GM03348 (cell line): ENCODE data around the gene MED29.
A peak's percentile ranks its signal among the peaks of the same experiment; 100 is the strongest.

Experiments used
- DNase-seq: peaks from one replicate; pipeline ENCODE4 v3.0.0; 2012; ENCODE audit warnings: low spot score

Gene MED29

DNA sequence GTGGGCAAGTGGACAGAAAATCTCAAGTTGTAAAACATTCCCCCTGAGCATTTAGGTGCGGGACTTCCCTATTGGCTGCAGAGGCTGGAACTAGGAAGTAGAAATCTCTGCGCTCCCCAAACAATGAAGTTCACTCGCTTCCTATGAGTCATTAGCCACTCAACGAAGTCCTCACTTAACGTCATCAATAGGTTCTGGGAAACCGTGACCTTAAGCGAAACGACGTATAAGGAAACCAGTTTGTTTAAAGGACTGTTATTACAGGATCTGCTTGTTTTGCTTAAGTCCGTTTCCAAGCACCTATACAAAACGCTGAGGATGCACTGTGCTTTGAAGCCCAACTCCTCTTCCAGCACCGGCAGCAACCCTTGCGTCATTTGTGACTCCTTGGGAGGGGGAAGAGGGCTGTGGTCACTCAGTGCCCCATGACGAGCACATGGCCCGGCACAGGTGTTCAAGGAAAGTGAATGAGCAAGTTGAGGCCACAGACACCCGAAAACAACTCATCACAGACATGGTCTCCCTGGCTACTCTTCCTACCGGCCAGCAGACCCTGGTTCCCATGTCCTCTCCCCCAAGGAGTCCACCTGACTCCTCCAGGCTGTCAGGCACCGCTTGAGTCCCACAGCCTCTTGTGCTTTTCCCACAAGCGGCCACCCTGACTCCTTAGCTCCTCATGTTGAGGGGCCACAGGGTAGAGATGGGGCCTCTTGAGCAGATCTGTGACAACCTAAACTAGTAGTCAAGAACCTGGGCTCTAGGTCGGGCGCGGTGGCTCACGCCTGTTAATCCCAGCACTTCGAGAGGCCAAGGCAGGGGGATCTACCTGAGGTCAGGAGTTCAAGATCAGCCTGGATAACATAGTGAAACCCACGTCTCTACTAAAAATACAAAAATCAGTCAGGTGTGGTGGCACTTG, 39.8 kb downstream of the MED29 start:
- no peak for DNase-seq

DNA sequence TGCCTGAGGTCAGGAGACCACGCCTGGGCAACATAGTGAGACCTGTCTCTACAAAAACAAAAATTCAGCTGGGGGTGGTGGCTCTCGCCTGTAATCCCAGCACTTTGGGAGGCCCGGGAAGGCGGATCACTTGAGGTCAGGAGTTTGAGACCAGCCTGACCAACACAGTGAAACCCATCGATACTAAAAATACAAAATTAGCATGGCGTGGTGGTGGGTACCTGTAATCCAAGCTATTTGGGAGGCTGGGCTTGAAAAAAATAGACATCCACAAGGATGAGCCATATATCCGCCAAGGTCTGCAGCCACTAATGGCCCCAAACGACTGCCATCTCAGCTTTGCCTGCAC, 41.5 kb downstream of the MED29 start:
- no peak for DNase-seq

DNA sequence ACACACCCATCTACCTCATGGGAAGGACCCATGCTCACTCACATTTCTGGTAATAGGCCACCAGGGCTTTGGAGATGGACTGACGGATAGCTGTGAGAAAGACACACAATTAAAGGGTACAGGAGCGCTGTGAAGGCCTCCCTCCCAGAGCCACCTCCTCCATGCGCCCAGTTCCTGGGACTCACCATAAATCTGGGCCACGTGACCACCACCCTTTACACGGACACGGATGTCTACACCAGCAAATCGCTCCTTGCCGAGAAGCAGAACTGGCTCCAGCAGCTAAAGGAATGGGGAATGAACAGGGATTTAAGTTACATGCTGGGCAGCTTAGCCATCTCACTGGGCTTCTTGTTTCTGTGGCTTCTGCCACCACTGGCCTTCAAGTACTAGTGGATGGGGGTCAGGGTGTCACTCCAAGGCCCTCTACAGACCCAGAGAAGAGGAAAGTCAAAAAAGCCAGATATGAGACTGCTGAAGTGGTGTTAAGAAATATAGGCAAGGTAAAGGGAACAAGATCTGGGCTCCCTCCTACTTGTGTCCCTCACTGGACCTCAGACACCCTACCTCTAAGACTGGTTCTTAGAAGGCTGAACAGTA, 42.4 kb downstream of the MED29 start:
- no peak for DNase-seq

DNA sequence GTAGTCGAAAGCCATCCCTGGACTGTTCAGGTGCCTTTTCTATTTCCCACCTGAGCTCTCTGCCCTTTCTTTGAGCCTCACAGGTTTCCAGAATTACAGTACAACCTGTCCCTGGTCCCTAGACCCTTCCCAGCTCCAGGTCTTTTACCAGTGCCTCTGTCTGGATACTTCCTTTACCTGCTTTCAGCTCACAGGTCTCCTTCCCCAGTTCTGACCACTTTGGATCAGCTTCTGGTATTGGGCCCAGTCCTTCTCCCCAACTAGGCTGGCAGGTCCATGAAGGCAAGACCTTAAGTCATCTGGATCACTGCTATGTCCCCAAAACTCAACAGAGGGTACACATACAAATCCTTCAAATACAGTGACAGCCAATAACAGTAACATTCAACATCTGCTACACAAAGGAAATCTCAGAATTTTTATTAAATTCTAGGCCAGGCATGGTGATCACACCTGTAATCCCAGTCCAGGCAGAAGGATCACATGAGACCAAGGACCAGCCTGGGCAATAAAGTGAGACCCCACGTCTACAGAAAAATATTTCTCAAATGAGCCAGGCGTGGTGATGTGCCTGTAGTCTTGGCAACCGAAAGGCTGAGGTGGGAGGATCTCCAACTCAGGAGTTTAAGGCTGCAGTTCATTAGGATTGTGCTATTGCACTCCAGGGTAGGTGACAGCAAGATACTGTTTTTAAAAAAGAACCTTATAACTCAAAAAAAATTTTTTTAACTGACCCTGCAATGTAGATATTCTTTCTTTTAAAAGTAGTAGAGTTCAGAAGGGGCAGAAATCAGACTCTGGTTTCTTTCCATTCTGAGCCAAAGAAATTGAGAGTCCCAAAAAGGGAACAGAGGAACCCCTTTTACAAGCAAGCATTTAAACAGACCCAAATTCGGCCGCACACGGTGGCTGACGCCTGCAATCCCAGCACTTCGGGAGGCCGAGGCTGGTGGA, 43.2 kb downstream of the MED29 start:
- DNase-seq: no peak

DNA sequence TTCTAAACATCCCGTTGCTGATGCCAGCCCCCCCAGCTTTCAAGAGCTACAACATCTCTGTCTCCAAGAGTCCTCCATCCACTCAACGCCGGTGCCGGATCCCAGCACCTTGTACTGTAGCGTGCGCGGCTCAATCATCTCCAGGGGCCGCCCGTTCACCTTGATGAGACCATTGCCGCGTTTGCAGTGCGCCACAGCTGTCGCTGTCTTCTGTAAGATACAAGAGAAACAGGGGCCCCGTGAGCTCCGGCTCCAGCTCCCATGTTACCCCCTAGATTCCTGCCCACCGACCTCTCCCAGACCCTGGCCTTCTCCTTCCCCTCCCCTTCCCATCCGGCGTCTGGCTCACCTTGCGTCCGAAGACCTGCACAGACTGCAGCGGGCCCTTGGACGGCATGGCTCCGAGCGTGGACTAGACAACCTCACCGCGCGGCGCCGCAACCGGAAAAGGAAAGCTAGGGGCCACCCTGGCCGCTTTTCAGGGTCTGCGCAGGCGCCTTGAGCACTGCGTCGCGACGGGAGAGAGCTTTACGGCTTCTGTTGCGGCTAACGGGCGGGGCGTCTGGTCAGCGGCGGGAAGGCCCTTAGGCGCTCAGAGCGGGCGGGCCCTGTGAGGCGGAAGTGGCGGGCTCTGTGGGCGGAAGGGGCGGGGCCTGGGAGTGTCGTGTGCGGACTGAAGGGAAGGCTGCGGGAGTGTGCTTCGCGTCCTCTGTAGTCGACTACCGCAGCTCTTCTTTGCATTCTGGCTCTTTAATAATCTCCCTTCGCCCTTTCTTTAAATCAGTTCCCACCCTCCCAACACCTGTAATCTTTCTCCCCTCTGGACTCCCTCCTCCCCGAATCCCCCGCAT, 44.5 kb downstream of the MED29 start, which contains the start of gene RPS16:
Gene RPS16, minus strand, starts transcription at position 451 of the 851 bp plus-strand sequence. Its CDS starts 54 bp downstream, at position 397.
- DNase-seq: peak; percentile 97

DNA sequence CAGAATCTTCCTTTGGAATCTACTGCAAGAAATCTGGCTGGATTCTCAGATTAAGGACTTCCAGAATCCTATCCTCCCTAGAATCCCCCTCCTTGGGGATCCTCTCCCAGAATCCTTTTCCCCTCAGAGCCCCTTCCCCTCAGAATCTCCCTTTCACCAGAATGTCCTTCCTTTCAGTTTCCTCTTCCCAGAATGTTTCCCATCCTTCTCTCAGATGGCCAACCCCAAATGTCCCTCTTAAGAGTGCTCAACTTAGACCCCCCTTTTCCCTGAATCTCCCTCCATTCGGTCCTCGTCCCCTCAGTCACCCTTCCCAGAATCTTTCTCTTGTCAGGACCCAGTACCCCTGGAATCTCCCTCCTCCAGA, 45.2 kb downstream of the MED29 start:
- peak; percentile 14 for DNase-seq

DNA sequence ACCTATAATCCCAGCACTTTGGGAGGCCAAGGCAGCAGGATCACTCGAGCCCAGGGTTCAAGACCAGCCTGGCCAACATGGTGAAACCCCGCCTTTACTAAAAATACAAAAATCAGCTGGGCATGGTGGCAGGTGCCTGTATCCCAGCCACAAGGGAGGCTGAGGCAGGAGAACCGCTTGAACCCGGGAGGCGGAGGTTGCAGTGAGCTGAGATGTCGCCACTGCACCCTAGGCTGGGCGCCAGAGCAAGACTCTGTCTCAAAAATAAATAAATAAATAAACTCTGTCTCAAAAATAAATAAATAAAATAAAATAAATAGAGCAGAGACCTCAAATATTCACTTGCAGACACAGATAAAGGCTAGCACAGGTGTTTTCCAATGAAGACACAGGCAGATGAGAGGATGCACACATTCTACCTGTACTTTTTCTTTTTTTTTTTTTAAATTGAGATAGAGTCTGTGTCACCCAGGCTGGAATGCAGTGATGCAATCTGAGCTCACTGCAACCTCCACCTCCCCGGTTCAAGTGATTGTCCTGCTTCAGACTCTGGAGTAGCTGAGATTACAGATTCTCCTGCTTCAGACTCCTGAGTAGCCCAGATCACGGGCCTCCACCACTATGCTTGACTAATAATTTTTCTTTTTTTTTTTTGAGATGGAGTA, 47.2 kb downstream of the MED29 start:
- DNase-seq: no peak

DNA sequence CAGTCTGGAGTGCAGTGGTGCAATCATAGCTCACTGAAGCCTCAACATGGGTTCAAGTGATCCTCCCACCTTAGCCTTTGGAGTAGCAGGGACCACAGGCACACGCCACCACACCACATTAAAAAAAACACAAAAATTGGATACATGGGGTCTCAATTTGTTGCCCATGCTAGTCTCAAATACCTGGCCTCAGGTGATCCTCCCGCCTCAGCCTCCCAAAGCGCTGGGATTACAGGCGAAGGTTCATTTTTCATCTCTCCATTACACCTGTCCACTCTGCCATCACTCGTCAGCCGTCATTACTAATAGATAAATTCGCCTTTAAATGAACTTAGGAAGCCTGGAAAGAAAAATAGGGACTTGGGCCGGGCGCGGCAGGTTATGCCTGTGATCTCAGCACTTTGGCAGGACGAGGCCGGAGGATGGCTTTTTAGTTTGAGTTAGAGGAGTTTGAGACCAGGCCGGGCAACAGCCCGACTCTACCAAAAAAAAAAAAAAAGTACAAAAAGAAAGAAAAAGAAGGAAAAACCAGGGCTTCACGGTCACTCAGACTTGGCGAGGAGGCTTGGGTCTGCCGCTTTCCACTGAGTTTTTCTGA, 53.5 kb downstream of the MED29 start:
- no peak for DNase-seq

DNA sequence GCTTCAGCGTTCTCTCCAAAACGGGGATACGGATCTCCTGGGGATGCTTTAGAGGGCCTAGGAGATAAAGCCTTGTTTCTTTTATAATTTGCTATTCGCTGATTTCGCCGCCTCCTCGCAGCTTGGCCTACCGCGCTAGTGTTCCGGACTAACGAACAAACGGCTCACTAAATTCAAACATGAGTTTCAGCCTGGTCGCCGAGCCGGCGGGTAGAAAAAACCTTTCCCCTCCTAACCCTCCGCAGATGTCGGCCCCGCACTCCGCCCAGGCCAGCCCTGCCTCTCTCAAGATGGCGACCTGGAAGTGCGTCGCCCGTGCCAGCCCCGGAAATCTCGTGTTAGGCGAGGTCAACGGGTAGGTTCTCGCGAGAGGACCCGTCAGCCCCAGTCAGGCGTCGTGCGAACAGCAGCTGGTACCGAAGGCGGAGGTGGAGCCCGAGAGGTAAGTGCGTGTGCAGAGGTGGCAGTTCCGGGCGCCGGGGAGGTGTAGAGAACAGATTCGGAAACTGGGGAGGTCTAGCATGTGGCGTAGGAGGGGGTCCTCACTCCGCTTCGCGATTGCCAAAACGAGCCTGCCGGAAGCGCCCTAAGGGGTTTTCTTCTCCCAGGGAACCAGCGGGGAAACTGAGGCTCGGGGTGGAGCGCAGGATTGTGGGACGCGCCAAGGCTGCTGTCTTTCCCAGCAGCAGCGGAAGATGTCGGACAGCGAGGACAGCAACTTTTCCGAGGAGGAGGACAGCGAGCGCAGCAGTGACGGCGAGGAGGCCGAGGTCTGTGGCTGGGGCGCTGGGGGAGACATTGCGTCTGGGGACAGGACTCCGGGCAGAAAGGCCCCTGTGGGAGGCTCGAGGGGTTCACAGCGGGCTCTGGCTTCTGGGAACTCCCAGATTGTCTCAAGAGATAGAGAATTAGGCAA, 54.3 kb downstream of the MED29 start, which contains the start of gene SUPT5H:
Gene SUPT5H, plus strand, starts transcription at position 387 of the 916 bp plus-strand sequence. Its CDS starts 309 bp downstream, at position 696.
- DNase-seq: peak; percentile 97

DNA sequence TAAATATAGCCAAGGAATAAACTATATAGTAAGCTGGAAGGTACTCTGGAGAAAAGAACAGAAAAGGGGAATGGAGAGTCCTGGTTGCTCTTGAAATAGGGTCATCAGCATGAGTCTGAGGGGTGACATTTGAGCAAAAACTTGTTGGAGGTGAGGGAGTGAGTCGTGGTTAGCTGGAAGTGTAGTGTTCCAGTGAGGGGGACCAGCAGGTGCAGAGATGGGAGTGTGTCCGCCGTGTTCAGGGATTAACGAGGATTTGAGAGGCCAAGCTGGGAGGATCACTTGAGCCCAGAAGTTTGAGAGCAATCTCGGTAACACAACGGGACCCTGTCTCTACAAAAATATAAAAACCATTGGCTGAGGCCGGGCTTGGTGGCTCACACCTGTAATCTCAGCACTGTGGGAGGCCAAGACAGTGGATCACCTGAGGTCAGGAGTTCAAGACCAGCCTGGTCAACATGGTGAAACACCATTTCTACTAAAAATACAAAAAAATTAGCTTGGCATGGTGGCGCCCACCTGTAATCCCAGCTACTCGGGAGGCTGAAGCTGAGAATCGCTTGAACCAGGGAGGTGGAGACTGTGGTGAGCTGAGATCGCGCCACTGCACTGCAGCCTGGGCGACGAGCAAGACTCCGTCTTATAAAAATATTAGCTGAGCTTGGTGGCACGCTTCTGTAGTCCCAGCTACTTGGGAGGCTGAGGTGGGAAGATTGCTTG, 55.3 kb downstream of the MED29 start:
- DNase-seq: no peak

DNA sequence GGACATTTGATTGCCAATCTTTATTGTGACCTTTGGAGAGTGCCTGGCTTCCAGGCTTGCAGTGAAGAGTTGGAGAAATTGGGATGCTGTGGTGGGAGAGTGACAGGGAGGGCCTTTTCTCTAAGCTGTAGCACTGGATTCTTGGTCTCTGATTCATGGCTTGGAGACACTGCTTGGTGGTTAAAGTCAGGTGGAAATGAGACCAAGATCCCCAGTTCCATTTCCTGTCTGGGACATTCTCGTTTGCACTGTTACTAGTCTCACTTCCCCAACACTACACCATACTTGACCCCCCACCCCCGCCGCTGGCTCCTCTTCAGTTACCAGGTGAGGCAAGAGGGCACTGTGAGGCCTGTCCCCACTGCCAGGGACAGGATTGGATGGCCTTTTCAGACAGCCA, 57.1 kb downstream of the MED29 start:
- peak; percentile 51 for DNase-seq

DNA sequence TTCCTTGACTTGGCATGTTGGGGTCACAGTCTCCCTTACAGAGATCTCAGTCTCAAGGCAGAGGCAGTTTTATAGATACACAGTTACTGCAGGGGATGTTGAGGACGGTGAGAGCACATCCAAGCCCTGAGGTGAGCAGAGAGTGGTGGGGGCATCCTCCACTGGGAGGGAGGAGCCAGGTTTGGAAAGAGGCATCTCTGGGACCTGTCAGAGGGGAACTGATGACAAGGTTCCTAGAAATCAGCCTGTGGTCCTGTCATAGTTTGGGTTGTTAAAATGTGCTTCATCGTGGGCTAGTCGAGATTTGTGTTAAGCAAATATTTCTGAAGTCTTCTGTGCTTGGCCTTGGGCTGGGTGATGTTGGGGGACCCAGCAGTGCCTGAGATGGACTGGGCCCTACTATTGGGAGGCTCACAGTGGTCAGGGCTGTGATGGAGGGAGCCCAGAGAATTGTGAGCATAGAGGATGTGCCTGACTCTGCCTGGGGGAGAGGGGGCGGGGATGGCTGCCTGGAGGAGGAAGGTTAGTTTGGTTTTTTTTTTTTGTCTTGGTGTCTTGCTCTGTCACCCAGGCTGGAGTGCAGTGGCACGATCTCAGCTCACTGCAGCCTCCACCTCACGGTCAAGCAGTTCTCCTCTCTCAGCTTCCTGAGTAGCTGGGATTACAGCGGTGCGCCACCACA, 58.1 kb downstream of the MED29 start:
- DNase-seq: no peak
